GM12878 (cell line): ENCODE data around the gene SLC7A1.

Experiments
- ATF3 ChIP-seq: IDR thresholded peaks from 2 replicates; pipeline ENCODE4 v1.6.1; 2011; ENCODE audit warnings: low read depth, mild to moderate bottlenecking, low read length, moderate library complexity, borderline replicate concordance; ENCODE audit errors: extremely low read depth
- CTCF ChIP-seq, 3 experiments: IDR thresholded peaks in 2 of 3; conservative IDR thresholded peaks in 1 of 3; 2 replicates each; pipeline ENCODE4 v1.5.1; 2011; ENCODE audit warnings: low read depth in 3 of 3, low read length in 3 of 3, mild to moderate bottlenecking in 3 of 3, control low read depth in 2 of 3, moderate library complexity in 2 of 3, inconsistent platforms in 1 of 3, mixed read lengths in 1 of 3; ENCODE audit not compliant: control insufficient read depth in 2 of 3, insufficient read depth in 1 of 3; ENCODE audit errors: extremely low read depth in 1 of 3
- POLR2A ChIP-seq: IDR thresholded peaks from 2 replicates; pipeline ENCODE4 v1.6.1; 2011; ENCODE audit warnings: low read depth, mild to moderate bottlenecking, low read length
- RAD21 ChIP-seq: IDR thresholded peaks from 2 replicates; pipeline ENCODE4 v1.6.1; 2011; ENCODE audit warnings: mild to moderate bottlenecking, low read depth, low read length, moderate library complexity; ENCODE audit not compliant: insufficient read depth
- RFX5 ChIP-seq: IDR thresholded peaks from 2 replicates; pipeline ENCODE4 v1.6.1; 2011; ENCODE audit warnings: low read depth, low read length, improper control_type of control experiment
- SIN3A ChIP-seq: IDR thresholded peaks from 2 replicates; pipeline ENCODE4 v1.6.1; 2012; ENCODE audit warnings: low read depth, low read length, improper control_type of control experiment
- SREBF2 ChIP-seq: IDR thresholded peaks from 2 replicates; pipeline ENCODE4 v1.6.1; 2012; ENCODE audit warnings: mild to moderate bottlenecking, low read length
- SUZ12 ChIP-seq: fragments of 200-600 bp; sonication (generic); IDR thresholded peaks from one replicate; pipeline ENCODE4 v1.6.1; 2018; ENCODE audit warnings: antibody characterized with exemption, mild to moderate bottlenecking; ENCODE audit not compliant: unreplicated experiment
- USF2 ChIP-seq: IDR thresholded peaks from 2 replicates; pipeline ENCODE4 v1.6.1; 2011; ENCODE audit warnings: low read depth, low read length, improper control_type of control experiment, borderline replicate concordance

GRCh38 chr13:29524176-29524575, 71.3 kb downstream of the SLC7A1 start:
- TF ChIP-seq RAD21 (no peak), SREBF2 (no peak), SUZ12 (no peak), USF2 (no peak), CTCF (IDR thresholded peaks at IDR 0.05 in 2 of 3, conservative IDR thresholded peaks at IDR 0.05 in 1 of 3; ENCODE audit: control insufficient read depth in 2 of 3, extremely low read depth in 1 of 3, insufficient read depth in 1 of 3, low read depth in 3 of 3, low read length in 3 of 3) (no peak), RFX5 (no peak), SIN3A (no peak), ATF3 (no peak), POLR2A (no peak)
